ENCODE data around the gene PPP1R12A.
A peak's percentile ranks its signal among the peaks of the same experiment; 100 is the strongest.
"Not testable (repeated sequence)": the region's sequence is repeated elsewhere in the genome, so short reads cannot be mapped to it uniquely, and the experiment has no call there.

The PPP1R12A gene

DNA sequence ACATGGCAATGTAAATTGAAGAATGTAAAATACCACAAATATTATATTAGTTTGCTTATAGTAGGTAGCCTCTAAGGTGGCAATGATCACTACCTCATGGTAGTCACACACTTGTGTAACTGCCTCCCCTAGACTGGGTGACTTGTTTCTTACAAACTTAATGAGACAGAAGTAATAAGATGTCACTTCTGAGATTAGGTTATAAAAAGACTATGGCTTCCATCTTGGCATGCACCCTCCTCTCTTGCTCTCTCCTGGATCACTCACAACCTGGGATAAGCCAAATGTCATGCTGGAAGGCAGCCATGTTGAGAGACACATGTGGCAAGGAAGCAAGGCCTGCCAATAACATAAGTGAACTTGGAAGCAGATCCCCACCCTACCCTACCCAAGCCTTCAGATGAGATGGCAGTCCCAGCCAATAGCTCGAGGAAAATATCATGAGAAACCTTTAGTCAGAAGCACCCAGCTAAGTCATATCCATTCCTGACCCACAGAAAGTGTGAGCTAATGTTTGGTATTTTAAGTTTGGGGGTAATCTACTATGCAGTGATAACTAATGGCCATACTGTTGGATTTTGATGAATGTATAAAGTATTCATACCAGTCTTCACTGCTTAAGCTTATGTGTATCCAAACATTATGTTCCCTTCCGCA lies 43.3 kb downstream of the PPP1R12A start:
- no peak for DNase-seq (ENCODE audit: low spot score)

- no peak for DNase-seq (ENCODE audit: low spot score)
Observed at GRCh38 chr12:79887890-79888289, 47.0 kb downstream of the PPP1R12A start.

DNA sequence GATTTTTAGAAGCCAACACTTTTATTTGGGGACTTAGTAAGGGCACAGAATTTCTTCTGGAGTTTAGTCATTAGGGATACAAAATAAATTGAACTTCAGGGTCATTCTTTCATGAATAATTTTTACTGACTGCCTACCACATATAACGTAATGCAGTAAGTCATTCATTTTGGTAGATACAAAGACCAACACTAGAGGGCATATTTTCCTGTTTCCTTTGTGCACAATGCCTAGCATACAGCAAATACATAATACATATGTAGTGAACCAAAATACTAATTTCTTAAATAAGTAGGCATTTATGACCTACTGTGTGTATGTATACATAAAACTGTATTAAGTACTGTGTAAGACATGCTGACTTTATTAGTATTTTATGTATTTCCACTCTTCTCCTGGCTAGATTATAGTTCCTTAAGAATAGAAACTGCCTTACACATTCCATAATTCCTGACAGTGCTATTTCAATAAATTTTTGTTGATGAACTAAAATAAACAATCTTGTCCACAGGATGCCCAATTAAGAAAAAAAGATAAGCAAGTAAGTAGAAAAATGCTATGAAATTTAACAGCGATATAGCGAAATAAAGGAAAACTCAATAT lies 47.9 kb downstream of the PPP1R12A start:
- DNase-seq (ENCODE audit: low spot score) = peak; percentile 8

- no peak for DNase-seq (ENCODE audit: low spot score)
Observed at GRCh38 chr12:79885911-79886490, 48.9 kb downstream of the PPP1R12A start.

- no peak for DNase-seq (ENCODE audit: low spot score)
Observed at GRCh38 chr12:79884401-79885006, 50.4 kb downstream of the PPP1R12A start.

DNA sequence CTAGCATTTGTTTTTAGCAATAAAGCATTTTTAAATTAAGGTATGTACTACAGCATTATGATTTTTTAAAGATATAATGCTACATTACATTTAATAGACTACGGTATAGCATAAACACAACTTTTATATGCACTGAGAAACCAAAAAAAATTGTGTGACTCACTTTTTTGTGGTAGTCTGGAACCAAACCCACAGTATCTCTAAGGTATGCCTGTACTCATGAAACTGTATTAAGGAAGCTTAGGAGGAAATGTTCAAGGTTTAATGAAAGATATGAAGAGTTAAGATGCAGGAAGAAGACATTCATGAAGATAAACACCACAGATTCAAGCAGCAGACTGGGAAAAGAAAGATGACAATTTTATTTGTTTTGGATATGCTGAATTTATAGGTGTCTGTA lies 51.7 kb downstream of the PPP1R12A start:
- DNase-seq (ENCODE audit: low spot score) = no peak

GRCh38 chr12:79881351-79881750 lies 53.5 kb downstream of the PPP1R12A start:
- no peak for DNase-seq (ENCODE audit: low spot score)

DNA sequence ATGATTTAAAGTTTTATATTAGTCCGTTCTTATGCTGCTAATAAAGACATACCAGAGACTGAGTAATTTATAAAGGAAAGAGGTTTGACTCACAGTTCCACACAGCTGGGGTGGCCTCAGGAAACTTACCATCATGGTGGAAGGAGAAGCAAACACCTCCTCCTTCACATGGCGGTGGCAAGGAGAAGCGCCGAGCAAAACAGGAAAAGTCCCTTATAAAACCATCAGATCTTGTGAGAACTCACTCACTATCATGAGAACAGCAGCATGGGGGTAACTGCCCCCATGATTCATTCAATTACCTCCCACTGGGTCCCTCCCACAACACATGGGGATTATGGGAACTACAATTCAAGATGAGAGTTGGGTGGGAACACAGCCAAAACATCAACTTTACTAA lies 56.4 kb downstream of the PPP1R12A start:
- not testable (repeated sequence) for DNase-seq (ENCODE audit: low spot score)

DNA sequence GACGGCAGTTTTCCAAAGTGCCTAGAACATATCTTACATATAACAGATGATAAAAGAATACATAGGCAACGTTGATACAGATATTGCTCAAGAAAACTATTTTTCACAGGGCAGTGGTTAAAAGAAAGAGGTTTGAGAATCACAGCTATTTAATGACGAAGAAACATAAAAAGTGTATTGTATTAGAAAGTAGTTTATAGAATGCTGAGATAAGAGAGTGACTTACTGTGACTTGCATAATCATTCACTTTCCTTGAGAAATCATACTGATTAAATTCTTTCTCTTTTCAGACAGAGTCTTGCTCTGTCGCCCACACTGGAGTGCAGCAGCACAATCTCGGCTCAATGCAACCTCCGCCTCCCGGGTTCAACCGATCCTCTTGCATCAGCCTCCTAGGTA lies 57.7 kb downstream of the PPP1R12A start:
- DNase-seq (ENCODE audit: low spot score) = no peak

GRCh38 chr12:79874665-79875064 lies 60.2 kb downstream of the PPP1R12A start:
- DNase-seq (ENCODE audit: low spot score) = no peak

- DNase-seq (ENCODE audit: low spot score) = no peak
Observed at GRCh38 chr12:79873201-79873600, 61.7 kb downstream of the PPP1R12A start.

DNA sequence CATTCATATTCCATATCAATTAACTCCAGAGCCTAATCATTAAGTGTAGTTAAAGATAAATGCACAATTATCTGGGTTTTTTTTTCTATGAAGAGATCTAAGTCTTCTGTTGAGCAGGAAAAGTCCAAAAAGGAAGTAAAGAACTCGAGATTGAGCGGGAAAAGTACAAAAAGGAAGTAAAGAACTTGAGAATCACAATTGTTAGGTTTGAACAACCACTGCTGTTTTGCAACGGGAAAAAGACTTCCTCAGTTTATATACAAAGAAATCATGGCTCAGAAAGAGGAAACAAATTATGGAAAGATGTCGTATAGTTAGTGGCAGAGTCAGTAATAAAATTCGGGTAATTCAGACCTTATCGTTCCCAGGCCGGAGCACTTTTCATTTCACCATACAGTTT lies 63.3 kb downstream of the PPP1R12A start:
- no peak for DNase-seq (ENCODE audit: low spot score)

GRCh38 chr12:79870916-79871315 lies 64.0 kb downstream of the PPP1R12A start:
- DNase-seq (ENCODE audit: low spot score) = no peak

DNA sequence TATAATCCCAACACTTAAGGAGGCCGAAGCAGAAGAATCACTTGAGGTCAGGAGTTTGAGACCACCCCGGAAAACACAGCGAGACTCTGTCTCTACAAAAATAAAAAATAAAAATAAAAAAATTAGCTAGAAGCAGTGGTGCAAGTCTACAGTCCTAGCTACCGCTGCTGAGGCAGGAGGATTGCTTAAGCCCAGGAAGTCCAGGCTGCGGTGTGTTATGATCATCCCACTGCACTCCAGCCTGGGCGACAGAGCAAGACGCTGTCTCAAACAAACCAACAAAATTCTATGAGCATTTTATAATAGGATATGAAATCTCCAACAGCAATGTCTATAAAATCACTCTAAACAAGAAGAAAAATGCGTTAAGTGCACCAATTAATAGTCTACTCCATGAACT lies 75.3 kb downstream of the PPP1R12A start:
- no peak for DNase-seq (ENCODE audit: low spot score)

DNA sequence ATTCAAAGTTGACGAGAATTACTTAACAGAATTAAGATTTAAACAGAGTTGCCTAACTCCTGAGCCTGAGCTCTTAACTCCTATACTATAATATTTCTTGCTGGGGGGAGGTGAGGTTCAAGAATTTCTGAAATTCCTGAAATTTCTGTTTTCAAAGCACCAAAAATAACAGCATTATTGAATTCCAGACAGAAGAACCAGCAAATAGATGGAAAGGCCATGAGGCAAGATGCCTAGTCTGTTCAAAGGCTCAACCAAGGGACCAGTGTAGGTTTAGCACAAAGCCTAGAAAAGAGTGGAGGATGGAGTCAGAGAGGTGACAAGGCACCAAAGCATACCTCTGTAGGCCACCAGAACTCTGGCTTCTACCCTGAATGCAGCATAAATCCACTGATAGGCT lies 76.4 kb downstream of the PPP1R12A start:
- no peak for DNase-seq (ENCODE audit: low spot score)

- no peak for DNase-seq (ENCODE audit: low spot score)
Observed at GRCh38 chr12:79857675-79858074, 77.2 kb downstream of the PPP1R12A start.

GRCh38 chr12:79850610-79851299 lies 84.1 kb downstream of the PPP1R12A start:
- DNase-seq (ENCODE audit: low spot score) = no peak

DNA sequence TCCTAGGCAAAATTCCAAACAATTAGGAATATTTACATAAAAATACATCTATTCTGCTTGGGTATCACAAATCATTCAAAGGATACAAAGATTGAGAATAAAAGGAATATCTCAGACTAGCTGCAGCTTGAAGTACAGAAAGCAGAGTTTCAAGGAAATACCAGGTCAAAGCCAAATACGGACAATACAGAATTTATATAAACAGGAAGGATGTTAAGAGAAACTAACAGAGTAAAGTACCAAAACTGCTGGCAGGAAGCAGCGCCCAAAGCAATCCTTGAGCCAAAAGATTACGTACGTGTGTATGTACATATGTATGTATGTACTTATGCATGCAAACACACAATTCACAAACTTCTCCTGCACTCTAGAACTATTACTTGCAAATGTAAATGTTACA lies 86.6 kb downstream of the PPP1R12A start:
- no peak for DNase-seq (ENCODE audit: low spot score)

- no peak for DNase-seq (ENCODE audit: low spot score)
Observed at GRCh38 chr12:79847417-79847816, 87.5 kb downstream of the PPP1R12A start.

DNA sequence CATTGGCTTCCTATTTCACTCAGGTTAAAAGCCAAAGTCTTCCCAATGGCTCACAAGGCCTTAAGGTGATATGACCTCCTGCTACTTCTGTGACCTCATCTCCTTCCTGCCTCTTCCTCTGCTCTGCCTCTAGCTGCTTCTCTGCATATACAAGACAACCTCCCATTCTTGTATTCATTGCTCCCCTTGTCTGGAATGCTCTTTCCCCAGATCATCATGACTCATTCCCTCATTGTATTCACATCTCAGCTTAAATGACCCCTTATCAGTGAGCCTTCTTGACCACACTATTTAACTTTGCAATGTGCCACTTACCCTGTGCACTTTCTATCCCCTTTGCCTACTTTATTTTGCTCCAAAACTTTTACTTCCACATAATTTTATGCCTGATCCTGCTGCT lies 90.2 kb downstream of the PPP1R12A start:
- DNase-seq (ENCODE audit: low spot score) = no peak

GRCh38 chr12:79843978-79844377 lies 90.9 kb downstream of the PPP1R12A start:
- DNase-seq (ENCODE audit: low spot score) = no peak

DNA sequence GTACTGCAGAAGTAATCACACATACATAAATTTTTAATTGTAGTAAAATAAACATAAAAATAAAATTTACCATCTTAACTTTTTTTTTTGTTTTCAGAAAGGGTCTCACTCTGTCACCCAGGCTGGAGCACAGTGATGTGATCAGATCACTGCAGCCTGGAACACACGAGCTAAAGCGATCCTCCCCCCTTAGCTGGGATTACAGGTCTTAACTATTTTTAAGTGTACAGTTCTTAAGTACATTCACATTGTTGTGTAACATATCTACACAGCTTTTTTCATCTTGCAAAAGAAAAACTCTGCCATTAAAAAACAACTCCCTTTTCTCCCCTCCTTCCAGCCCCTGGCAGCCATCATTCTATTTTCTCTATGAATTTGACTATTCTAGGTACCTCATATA lies 92.3 kb downstream of the PPP1R12A start:
- no peak for DNase-seq (ENCODE audit: low spot score)

DNA sequence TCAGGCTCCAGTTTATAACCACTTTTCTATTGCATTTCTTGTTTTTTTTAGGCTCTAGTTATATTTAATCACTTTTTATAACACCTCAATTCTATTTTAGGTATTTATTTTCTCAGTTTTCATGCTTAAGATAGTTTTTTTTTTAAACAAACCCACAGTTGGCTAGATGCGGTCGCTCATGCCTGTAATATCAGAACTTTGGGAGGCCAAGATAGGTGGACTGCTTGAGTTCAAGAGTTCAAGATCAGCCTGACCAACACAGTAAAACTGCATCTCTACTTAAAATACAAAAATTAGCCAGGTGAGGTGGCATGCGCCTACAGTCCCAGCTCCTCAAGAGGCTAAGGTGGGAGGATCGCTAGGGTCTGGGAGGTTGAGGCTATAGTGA lies 93.0 kb downstream of the PPP1R12A start:
- no peak for DNase-seq (ENCODE audit: low spot score)

Measured in HuH-7 (cell line).